NCI-H1436 (cell line): ENCODE measurements around the gene NRCAM.
A peak's percentile ranks its signal among the peaks of the same experiment; 100 is the strongest.

ENCODE experiments used
- DNase-seq: peaks from one replicate; lab custom pipeline; 2025; lab: John Stamatoyannopoulos, UW

NRCAM gene

GRCh38 chr7:108246227-108246837 lies 209.9 kb downstream of the NRCAM start:
- DNase-seq, result no peak

- no peak for DNase-seq
Observed at GRCh38 chr7:108245523-108246226, 210.6 kb downstream of the NRCAM start.

GRCh38 chr7:108244110-108244509 lies 212.1 kb downstream of the NRCAM start:
- no peak for DNase-seq

- peak; percentile 64 for DNase-seq
Observed at GRCh38 chr7:108239501-108240225, 216.6 kb downstream of the NRCAM start.

GRCh38 chr7:108236681-108237415 lies 219.4 kb downstream of the NRCAM start:
- no peak for DNase-seq

- no peak for DNase-seq
Observed at GRCh38 chr7:108235451-108236061, 220.7 kb downstream of the NRCAM start.

- DNase-seq, result no peak
Observed at GRCh38 chr7:108234971-108235450, 221.2 kb downstream of the NRCAM start.

GRCh38 chr7:108234281-108234680 lies 222.0 kb downstream of the NRCAM start:
- no peak for DNase-seq

- DNase-seq, result no peak
Observed at GRCh38 chr7:108232076-108232475, 224.2 kb downstream of the NRCAM start.

GRCh38 chr7:108231221-108231620 lies 225.0 kb downstream of the NRCAM start:
- DNase-seq, result no peak

- DNase-seq, result no peak
Observed at GRCh38 chr7:108227366-108227765, 228.9 kb downstream of the NRCAM start.

GRCh38 chr7:108226816-108227299 lies 229.4 kb downstream of the NRCAM start:
- DNase-seq, result no peak

GRCh38 chr7:108225531-108226181 lies 230.6 kb downstream of the NRCAM start:
- DNase-seq, result no peak

GRCh38 chr7:108224387-108224786 lies 231.8 kb downstream of the NRCAM start:
- DNase-seq, result no peak

GRCh38 chr7:108222236-108222892 lies 233.9 kb downstream of the NRCAM start:
- DNase-seq, result no peak

GRCh38 chr7:108211382-108212201 lies 244.6 kb downstream of the NRCAM start:
- DNase-seq, result no peak

GRCh38 chr7:108210796-108211195 lies 245.4 kb downstream of the NRCAM start:
- DNase-seq, result no peak

GRCh38 chr7:108205311-108205710 lies 250.9 kb downstream of the NRCAM start:
- no peak for DNase-seq

- DNase-seq, result no peak
Observed at GRCh38 chr7:108204281-108204796, 251.9 kb downstream of the NRCAM start.
